IMR-90 (cell line): ENCODE data around the gene CIB2.

Experiments
- CTCF ChIP-seq: conservative IDR thresholded peaks from 2 replicates; pipeline ENCODE4 v1.5.1; 2012; ENCODE audit warnings: mild to moderate bottlenecking, low read depth, low read length, improper control_type of control experiment
- FOS ChIP-seq: fragments of 150-350 bp; IDR thresholded peaks from 2 replicates; pipeline ENCODE4 v1.6.1; 2016; ENCODE audit warnings: low read depth, low read length
- MAZ ChIP-seq: IDR thresholded peaks from 2 replicates; pipeline ENCODE4 v1.6.1; 2012; ENCODE audit warnings: low read depth, mild to moderate bottlenecking, low read length, improper control_type of control experiment, moderate library complexity, borderline replicate concordance
- POLR2A ChIP-seq: IDR thresholded peaks from 2 replicates; pipeline ENCODE4 v1.6.1; 2012; ENCODE audit warnings: mild to moderate bottlenecking, low read depth, low read length
- RFX5 ChIP-seq: IDR thresholded peaks from 2 replicates; pipeline ENCODE4 v1.8.0; 2012; ENCODE audit warnings: low read depth, mild to moderate bottlenecking, low read length, moderate library complexity

- TF ChIP-seq FOS (no peak), MAZ (no peak), CTCF (no peak), RFX5 (no peak), POLR2A (no peak)
These were observed 19.5 kb downstream of the CIB2 start for GRCh38 chr15:78111788-78112187.
